Right lobe of liver (tissue), 6 donors: ENCODE measurements around the gene CLDN22. TPM values are rescaled to one million over a fixed set of nuclear protein-coding genes. Genes with fewer than 3 reads are reported as not detected.

Experiments
- ATAC-seq, 4 donors: fragments of 200-7000 bp; cut with Tn5 transposase; one replicate each; pipeline ENCODE4 v1.9.1; 2020; ENCODE audit warnings: mild to moderate bottlenecking in 4 of 4, moderate library complexity in 4 of 4
- DNase-seq, 3 donors: peaks; one replicate each; pipeline ENCODE4 v3.0.0-alpha.2; 2020
- H3K27ac ChIP-seq, 3 donors: fragments of 200-600 bp; one replicate each; pipeline ENCODE4 v1.8.0; 2022
- H3K27me3 ChIP-seq, 2 donors: fragments of 200-600 bp; one replicate each; pipeline ENCODE4 v1.8.0; 2022
- H3K36me3 ChIP-seq, 4 donors: fragments of 200-600 bp; sonication (generic) in 1 of 4; one replicate each; pipeline versions ENCODE4 v1.5.1 to v1.8.0; 2017 to 2022; ENCODE audit warnings: control low read depth in 1 of 4
- H3K4me1 ChIP-seq, 4 donors: fragments of 200-600 bp; sonication (generic) in 1 of 4; one replicate each; pipeline versions ENCODE4 v1.5.1 to v1.8.0; 2017 to 2022; ENCODE audit warnings: control low read depth in 1 of 4
- H3K4me3 ChIP-seq, 3 donors: fragments of 200-600 bp; one replicate each; pipeline ENCODE4 v1.8.0; 2022
- H3K9me3 ChIP-seq, 4 donors: fragments of 200-600 bp; sonication (generic) in 1 of 4; one replicate each; pipeline versions ENCODE4 v1.5.1 to v1.8.0; 2017 to 2022; ENCODE audit warnings: control low read depth in 1 of 4
- CTCF ChIP-seq, 4 donors: fragments of 200-600 bp in 3 of 4; fragments of 450-650 bp in 1 of 4; IDR thresholded peaks; one replicate each; pipeline versions ENCODE4 v1.5.1 to v1.8.0; 2016 to 2022; ENCODE audit warnings: antibody characterized with exemption in 4 of 4, mild to moderate bottlenecking in 2 of 4
- POLR2A ChIP-seq: fragments of 450-650 bp; IDR thresholded peaks from one replicate; pipeline ENCODE4 v1.6.1; 2017; ENCODE audit warnings: antibody characterized with exemption, mild to moderate bottlenecking
- WGBS: methylation state at CpG from one replicate; pipeline ENCODE4 v1.1.6; 2018; ENCODE audit warnings: low coverage, low lambda C conversion rate; ENCODE audit not compliant: insufficient coverage; ENCODE audit errors: missing lambda C conversion rate; 5-methylcytosine and 5-hydroxymethylcytosine counted together
- intact Hi-C, 2 donors: fragments of 100-400 bp; cut with DNase I; formaldehyde crosslinking; loops; one replicate each; pipeline versions ENCODE4 v1.11.2 to v1.14.1; 2022
- total RNA-seq, 6 experiments: library from RNA; depleted of rRNA in 2 of 6; stranded (reverse); fragments of >200 nt in 2 of 6; fragmentation: NEBNext Ultra II Directional in 3 of 6; extraction: Animal tissue kit (Norgen Biotek cat#: 25700) in 3 of 6; gene quantifications; one replicate each; pipeline versions ENCODE4 v1.1.0 to v1.2.4, GENCODE V29; 2016 to 2023
- donor health status: DM: no; HTN: yes; CAD: no.
- donor health status: DM: no; HTN: no; CAD: no.
- donor health status: DM: no; HTN: no; CAD: no.
- donor health status: DM: no; HTN: yes; CAD: no.
- donor health status: DM: no; HTN: yes; CAD: no.

Gene CLDN22
- total RNA-seq, 6 experiments from 2014 or later, result not detected

GRCh38 chr4:183332447-183332846 is 12.4 kb upstream of the CLDN22 start:
- intact Hi-C loops, result no loop called here
- 74% methylated on average over 10 of the region's 11 CpGs for WGBS
- Histone ChIP-seq H3K36me3 (no peaks in the 10 kb centered on the region), H3K27ac (no peak overlapping the region), H3K9me3 (no peaks in the 10 kb centered on the region), H3K27me3 (no peaks in the 10 kb centered on the region), H3K4me1 (no peaks in the 10 kb centered on the region), H3K4me3 (no peak overlapping the region)
- TF ChIP-seq POLR2A, result no peak
- TF ChIP-seq CTCF (IDR thresholded peaks at IDR 0.05), result no peak
- ATAC-seq (no peak), DNase-seq (no peak)

- H3K9me3 ChIP-seq, result no peaks in the 10 kb centered on the region
- intact Hi-C loops, result no loop called here
- TF ChIP-seq POLR2A (no peak), CTCF (IDR thresholded peaks at IDR 0.05) (no peak)
- no peak overlapping the region for H3K4me3 ChIP-seq
- no peaks in the 10 kb centered on the region for H3K36me3 ChIP-seq
- no peaks in the 10 kb centered on the region for H3K4me1 ChIP-seq
- H3K27ac ChIP-seq, result no peak overlapping the region
- no peaks in the 10 kb centered on the region for H3K27me3 ChIP-seq
- no peak for ATAC-seq
- 48% methylated on average over 2 of the region's 2 CpGs for WGBS
- no peak for DNase-seq
These were observed 10.8 kb upstream of the CLDN22 start for GRCh38 chr4:183330841-183331240.

- no peaks in the 10 kb centered on the region for H3K9me3 ChIP-seq
- WGBS, result 67% methylated on average over 7 of the region's 10 CpGs
- H3K4me3 ChIP-seq, result no peak overlapping the region
- DNase-seq, result no peak
- no peaks in the 10 kb centered on the region for H3K36me3 ChIP-seq
- intact Hi-C loops, result no loop called here
- H3K4me1 ChIP-seq, result no peaks in the 10 kb centered on the region
- TF ChIP-seq CTCF (IDR thresholded peaks at IDR 0.05) (no peak), POLR2A (no peak)
- no peak overlapping the region for H3K27ac ChIP-seq
- ATAC-seq, result no peak
- H3K27me3 ChIP-seq, result no peaks in the 10 kb centered on the region
These were observed 10.1 kb upstream of the CLDN22 start for GRCh38 chr4:183329954-183330742.

GRCh38 chr4:183329244-183329643 is 9.2 kb upstream of the CLDN22 start:
- H3K27ac ChIP-seq, result no peak overlapping the region
- 92% methylated on average over 4 of the region's 6 CpGs for WGBS
- no peaks in the 10 kb centered on the region for H3K4me1 ChIP-seq
- no peak for ATAC-seq
- H3K36me3 ChIP-seq, result no peaks in the 10 kb centered on the region
- H3K9me3 ChIP-seq, result no peaks in the 10 kb centered on the region
- no peaks in the 10 kb centered on the region for H3K27me3 ChIP-seq
- intact Hi-C loops, result no loop called here
- no peak overlapping the region for H3K4me3 ChIP-seq
- DNase-seq, result no peak
- TF ChIP-seq CTCF (IDR thresholded peaks at IDR 0.05), result no peak
- TF ChIP-seq POLR2A, result no peak
